Muscle of back (tissue), 13 donors: ENCODE measurements around the gene POU5F1. TPM values are rescaled to one million over a fixed set of nuclear protein-coding genes. Genes with fewer than 3 reads are reported as not detected.
"Not testable (repeated sequence)": the region's sequence is repeated elsewhere in the genome, so short reads cannot be mapped to it uniquely, and the experiment has no call there.

ENCODE experiments used
- DNase-seq, 3 donors: peaks; one replicate each; pipeline versions ENCODE4 v3.0.0 to v3.0.0-alpha.2; 2013
- long read RNA-seq, 9 donors: transcript quantifications; one replicate each; lab custom pipeline, GENCODE V29; 2026
- polyA plus RNA-seq, 10 donors: library from polyadenylated mRNA; unstranded; fragments of 120-200 nt; gene quantifications; one replicate each; pipeline ENCODE4 v1.2.1, GENCODE V29; 2013; ENCODE audit not compliant: insufficient read length in 10 of 10

Gene POU5F1
- 1 to 10 TPM in 3 of 10 donors, under 1 TPM in 6, not detected in 1; 0.41 to 3.4 (median 0.71) TPM for polyA plus RNA-seq
- long read RNA-seq, donor 1 = 0 reads
- long read RNA-seq, donor 2 = 0 reads
- long read RNA-seq, donor 3 = 0 reads
- long read RNA-seq, donor 4 = 0 reads
- long read RNA-seq, donor 5 = 0 reads
- long read RNA-seq, donor 6 = 0 reads
- long read RNA-seq, donor 7 = 0 reads
- long read RNA-seq, donor 8 = 0 reads
- long read RNA-seq, donor 9 = 0 reads

DNA sequence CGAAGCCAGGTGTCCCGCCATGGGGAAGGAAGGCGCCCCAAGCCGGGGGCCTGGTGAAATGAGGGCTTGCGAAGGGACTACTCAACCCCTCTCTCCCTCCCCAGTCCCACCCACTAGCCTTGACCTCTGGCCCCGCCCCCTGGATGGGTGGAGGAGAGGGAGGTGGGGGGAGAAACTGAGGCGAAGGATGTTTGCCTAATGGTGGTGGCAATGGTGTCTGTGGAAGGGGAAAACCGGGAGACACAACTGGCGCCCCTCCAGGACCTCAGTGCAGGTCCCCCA is at the start of gene POU5F1:
TSS of gene POU5F1 (minus strand) at position 83 of the 282 bp plus-strand sequence. CDS start at position 21, 62 bp downstream.
- no peak for DNase-seq

DNA sequence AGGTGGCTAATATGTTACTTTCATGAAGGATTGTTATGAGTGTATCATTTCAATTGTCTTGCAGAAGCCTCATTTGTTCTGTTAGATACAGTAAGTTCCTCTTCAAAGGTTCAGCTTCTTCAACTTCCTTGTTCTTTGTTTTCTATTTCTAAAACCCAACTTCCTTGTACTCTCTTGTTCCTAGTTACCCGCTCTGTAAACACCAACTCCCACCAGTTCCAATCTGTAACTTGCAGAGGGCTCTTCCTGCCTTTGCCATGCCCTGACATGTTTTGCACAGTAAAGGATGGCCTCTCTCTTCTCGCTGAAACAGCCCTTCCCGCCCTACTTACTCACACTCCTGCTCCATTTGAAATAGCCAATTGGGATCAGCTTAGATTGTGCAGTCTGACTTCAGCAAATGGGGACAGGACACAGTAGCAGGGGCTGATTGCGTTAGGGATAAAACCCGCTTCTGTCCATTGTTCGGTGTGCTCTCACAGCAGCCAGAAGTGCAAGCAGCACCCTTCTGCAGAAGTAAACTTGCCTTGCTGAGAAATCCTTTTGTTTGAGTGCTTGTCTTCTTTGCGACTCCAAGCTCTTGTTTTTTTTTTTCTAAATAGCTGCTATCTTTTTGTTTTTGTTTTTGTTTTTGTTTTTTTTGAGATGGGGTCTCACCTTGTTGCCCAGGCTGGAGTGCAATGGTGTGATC is 45.9 kb upstream of the POU5F1 start:
- DNase-seq = no peak

DNA sequence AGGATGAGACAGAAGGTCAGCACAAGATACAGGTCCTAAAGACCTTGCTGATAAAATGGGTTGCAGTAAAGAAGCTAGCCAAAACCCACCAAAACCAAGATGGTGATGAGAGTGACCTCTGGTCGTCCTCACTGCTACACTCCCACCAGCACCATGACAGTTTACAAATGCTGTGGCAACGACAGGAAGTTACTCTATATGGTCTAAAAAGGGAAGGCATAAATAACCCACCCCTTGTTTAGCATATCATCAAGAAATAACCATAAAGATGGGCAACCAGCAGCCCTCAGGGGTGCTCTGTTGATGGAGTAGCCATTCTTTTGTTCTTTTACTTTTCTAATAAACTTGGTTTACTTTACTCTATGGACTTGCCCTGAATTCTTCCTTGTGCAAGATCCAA is 44.7 kb upstream of the POU5F1 start:
- DNase-seq = not testable (repeated sequence)

DNA sequence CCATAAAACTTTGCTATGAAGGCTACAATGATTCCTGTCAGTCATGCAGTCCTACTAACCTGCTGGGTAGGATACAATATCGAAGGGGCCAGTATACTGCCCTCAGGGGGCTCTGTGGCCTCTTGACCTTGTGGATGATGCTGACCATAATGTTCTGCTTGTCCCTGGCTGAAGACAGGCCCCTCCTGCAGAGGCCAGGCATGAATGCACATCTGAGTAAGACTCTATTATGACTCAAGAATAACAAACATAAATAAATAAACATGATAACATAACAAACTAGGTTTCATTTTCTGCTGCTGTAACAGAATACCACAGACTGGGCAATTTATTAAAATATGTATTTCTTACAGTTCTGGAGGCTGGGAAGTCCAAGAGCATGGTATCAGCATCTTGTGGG is 44.0 kb upstream of the POU5F1 start:
- no peak for DNase-seq

GRCh38 chr6:31210741-31211532 is 40.5 kb upstream of the POU5F1 start:
- no peak for DNase-seq

GRCh38 chr6:31210123-31210522 is 39.6 kb upstream of the POU5F1 start:
- DNase-seq = no peak

GRCh38 chr6:31209137-31209536 is 38.7 kb upstream of the POU5F1 start:
- no peak for DNase-seq

DNA sequence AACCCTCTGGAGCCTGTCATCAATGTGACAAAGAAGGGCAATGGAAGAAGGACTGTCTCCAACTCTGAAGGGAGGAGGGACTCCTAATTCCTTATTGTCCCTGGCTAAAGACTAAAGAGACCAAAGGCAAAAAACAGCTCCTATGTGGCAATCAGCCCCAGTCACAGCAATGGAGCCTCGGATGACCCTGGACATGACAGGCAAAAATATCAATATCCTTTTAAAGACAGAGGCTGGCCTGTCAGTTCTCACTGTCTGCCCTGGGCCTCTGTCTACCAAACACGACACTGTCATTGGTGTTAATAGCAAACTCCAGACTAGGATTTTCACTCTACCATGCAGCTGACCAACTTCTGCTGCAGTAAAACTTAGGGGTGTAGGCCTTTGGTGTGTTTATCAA is 38.0 kb upstream of the POU5F1 start:
- DNase-seq = no peak

DNA sequence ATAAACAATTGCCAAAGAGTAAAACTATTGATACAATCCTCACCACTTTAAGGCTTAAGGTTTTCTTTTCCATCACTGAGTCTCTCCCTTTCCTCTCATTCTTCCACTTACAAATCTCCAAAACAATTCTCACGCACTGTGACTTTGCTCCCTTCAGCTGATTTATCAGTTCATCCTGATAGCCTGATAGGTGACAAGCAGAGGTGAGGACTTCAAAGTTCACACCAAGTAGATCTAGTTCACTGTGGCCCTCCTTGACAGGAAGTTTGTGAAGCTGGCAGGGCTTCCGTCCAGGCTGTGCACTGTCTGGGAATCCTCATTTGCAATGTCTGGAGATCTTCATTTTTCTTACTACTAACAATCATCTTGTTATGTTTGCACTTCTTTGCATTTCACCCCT is 35.2 kb upstream of the POU5F1 start:
- DNase-seq = no peak

DNA sequence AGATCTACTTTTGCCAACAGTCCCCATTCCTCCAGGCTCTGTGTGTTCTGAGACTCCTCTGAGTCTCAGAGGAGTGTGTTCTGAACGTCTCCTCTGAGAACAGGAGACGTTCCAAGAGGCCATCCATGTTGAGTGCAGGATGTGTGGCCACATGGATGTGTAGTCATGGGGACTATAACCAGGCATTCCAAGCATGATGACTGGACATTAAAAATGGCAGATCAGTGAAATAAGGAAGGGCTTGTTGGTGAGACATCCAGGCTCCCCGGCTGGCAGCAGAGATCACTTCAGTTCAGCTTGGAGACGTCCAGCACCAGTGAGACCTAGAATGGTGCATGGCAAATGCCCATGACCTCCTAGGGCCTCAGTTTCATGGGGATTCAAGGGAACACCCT is 34.3 kb upstream of the POU5F1 start:
- no peak for DNase-seq

DNA sequence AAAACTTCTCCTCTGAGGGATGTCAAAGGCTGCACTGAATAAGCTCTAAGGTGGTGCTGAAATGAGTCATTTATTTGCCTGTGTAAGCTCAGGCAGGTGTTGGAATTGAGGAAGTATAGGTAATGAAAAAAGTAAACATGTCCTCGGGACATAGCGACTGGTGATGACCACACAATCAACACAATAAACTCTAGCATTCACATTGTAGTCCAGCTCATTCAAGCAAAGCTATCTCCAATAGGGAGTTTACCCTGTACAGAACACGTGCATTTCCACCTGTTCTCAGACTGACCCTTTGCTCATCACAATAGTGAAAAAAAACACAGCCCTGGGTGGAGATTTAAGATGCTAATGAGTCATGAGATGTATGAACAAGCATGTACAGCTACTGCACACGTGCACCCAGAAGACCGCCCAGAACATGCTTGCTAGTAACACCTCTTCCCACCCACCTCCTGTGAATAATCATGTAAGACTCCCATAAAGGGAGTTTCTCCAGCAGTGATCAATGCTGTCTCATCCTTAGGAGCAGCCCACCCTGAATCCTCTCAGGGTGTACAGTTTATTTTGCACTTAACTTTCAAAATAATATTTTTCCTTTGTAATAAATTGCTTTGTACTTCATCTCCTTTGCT is 33.0 kb upstream of the POU5F1 start:
- DNase-seq = peak in 1 of 3 donors; percentile 18

- no peak for DNase-seq
Observed at GRCh38 chr6:31202259-31203166, 32.0 kb upstream of the POU5F1 start.

- DNase-seq = not testable (repeated sequence)
Observed at GRCh38 chr6:31199105-31199452, 28.6 kb upstream of the POU5F1 start.

DNA sequence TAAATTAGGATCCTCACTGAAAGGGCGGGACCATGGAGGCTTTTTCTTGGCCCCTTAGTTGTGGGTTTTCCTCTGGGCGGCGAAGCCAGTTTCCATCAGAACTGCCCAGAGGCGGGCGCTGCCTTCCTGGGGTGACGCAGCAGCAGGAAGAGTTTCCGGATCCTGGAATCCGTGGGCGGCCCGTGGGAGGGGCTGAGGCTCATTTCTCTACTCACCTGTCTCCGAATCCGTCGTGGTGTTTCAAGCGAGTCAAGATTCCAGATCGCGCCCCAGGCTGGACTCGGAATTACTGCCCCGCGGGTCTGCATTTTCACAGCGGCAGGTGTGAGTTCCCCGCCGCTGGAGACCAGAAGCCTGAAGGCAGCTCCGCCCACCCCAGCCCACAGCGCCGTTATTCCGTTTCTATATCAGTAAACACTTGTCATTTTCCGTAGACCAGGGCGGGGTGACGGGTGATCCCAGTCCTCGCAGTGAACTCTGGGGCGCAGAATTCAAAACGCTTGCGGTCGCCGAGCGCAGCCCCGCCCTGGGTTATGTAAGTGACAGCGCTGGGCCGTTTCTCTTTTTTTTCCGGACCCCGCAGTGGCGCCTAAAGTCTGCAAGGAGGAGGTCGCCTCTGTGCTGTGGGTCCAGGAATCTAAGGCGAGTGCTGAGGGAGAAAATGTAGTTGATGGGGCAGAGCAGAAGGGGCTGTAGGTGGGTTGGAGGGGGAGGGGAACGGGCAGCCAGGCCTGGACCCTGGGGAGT is 27.2 kb upstream of the POU5F1 start:
- DNase-seq = peak; percentile 69 to 94 (median 86)

- DNase-seq = not testable (repeated sequence)
Observed at GRCh38 chr6:31196251-31197022, 26.0 kb upstream of the POU5F1 start.

DNA sequence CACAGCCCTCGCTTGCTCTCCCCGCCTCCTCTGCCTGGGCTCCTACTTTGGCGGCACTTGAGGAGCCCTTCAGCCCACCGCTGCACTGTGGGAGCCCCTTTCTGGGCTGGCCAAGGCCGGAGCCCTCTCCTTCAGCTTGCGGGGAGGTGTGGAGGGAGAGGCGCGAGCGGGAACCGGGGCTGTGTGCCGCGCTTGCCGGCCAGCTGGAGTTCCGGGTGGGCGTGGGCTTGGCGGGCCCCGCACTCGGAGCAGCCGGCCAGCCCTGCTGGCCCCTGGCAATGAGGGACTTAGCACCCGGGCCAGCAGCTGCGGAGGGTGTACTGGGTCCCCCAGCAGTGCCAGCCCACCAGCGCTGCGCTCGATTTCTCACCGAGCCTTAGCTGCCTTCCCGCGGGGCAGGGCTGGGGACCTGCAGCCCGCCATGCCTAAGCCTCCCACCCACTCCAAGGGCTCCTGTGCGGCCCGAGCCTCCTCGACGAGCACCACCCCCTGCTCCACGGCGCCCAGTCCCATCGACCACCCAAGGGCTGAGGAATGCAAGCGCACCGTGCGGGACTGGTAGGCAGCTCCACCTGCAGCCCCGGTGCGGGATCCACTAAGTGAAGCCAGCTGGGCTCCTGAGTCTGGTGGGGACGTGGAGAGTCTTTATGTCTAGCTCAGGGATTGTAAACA is 25.0 kb upstream of the POU5F1 start:
- DNase-seq = not testable (repeated sequence)

DNA sequence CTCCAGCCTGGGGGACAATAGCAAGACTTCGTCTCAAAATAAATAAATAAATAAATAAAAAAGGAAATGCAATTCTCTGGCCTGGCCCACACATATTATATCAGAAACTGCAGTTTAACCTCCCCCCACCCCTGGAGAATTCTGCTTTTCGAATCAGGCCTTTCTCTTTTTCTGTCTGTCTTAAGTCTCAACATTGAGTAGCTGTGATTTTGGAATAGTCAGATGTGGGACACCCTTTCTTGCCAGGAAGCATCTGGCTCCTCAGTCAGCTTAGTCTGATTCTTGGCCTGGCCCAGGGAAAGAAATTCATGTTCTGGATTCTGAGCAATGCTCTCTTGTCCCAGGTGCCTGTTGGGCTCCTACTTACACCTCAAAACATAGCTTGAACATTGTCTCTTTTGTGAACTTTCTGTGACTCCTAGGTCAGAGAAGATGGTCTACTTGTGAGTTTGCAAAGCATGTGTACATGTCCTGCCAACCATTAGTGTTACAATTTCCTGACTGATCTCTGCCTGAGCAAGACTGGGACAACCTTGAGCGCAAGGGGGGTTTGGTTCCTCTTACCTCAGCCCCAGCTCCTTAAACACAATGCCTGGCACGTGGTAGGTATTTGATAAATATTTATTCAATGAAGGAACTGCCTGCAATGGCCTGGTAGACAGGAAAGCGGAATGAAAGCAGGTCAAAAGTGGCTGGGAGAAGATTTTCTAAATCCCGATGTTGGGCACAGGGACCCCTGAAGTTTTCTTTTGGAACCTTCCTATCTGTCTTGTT is 23.8 kb upstream of the POU5F1 start:
- no peak for DNase-seq

DNA sequence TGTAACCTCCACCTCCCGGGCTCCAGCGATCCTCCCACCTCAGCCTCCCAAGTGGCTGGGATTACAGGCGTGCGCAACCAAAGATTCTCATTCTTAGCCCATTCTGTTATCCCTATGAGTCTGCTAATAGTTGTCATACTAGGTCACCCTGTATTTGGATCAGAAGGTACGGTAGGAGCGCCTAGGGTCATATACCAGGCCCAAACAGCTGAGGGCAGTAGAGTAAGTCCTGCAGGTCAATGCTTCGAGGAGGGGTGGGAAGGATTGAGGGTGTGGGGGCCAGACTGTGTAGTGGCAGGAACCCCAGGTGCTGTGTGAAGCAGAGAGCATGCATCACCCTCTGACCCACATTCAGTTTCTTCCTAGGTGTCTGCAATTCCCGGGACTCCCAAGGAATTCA is 22.7 kb upstream of the POU5F1 start:
- no peak for DNase-seq
